HEK293 (cell line): Measurements from ENCODE around the gene KANSL1.
A peak's percentile ranks its signal among the peaks of the same experiment; 100 is the strongest.

Source experiments
- CTCF ChIA-PET: fragments of 350-600 bp; formaldehyde crosslinking; extraction: SDS; loops from one replicate; lab custom pipeline; 2021; ENCODE audit warnings: antibody characterized with exemption; lab: Yijun Ruan, JAX
- POLR2A ChIA-PET: fragments of 300-600 bp; formaldehyde crosslinking; extraction: SDS; loops from one replicate; lab custom pipeline; 2020; ENCODE audit warnings: antibody characterized with exemption, inconsistent platforms; lab: Yijun Ruan, JAX
- H3K27ac ChIP-seq: fragments of 200-500 bp; sonication (Bioruptor generic); 2 replicates; pipeline ENCODE4 v1.5.1; 2014; ENCODE audit warnings: low read depth, low read length, control low read depth, inconsistent platforms; ENCODE audit errors: extremely low read depth
- H3K36me3 ChIP-seq, 2 experiments: fragments of 200-500 bp in 1 of 2; sonication (Bioruptor generic) in 1 of 2; 1 replicate in 1 of 2; 2 replicates in 1 of 2; pipeline ENCODE4 v1.5.1; 2014 to 2017; ENCODE audit warnings: inconsistent platforms in 2 of 2, low read length in 2 of 2; ENCODE audit not compliant: control insufficient read depth in 2 of 2, insufficient read depth in 1 of 2
- H3K4me1 ChIP-seq: fragments of 200-500 bp; sonication (Bioruptor generic); 2 replicates; pipeline ENCODE4 v1.5.1; 2014; ENCODE audit warnings: mild to moderate bottlenecking, low read length, inconsistent platforms; ENCODE audit not compliant: control insufficient read depth, insufficient read depth
- H3K4me3 ChIP-seq: 2 replicates; pipeline ENCODE4 v1.5.1; 2011; ENCODE audit warnings: low read depth, mild to moderate bottlenecking, control low read depth, low read length, moderate library complexity
- H3K9me3 ChIP-seq: fragments of 200-500 bp; sonication (Bioruptor generic); 2 replicates; pipeline ENCODE4 v1.5.1; 2014; ENCODE audit warnings: low read depth, low read length, inconsistent platforms; ENCODE audit not compliant: control insufficient read depth, insufficient read depth
- EGR2 ChIP-seq: fragments of 450-650 bp; formaldehyde crosslinking; IDR thresholded peaks from 2 replicates; pipeline ENCODE4 v1.5.1; 2016; ENCODE audit warnings: low read depth, missing biosample characterization, missing genetic modification characterization
- KLF1 ChIP-seq: fragments of 450-650 bp; formaldehyde crosslinking; IDR thresholded peaks from 2 replicates; pipeline ENCODE4 v1.5.1; 2016; ENCODE audit warnings: missing biosample characterization, missing genetic modification characterization
- KLF10 ChIP-seq: fragments of 450-650 bp; IDR thresholded peaks from 2 replicates; pipeline ENCODE4 v1.5.1; 2018; ENCODE audit warnings: missing biosample characterization, mild to moderate bottlenecking, missing genetic modification characterization
- OSR2 ChIP-seq: fragments of 450-650 bp; formaldehyde crosslinking; IDR thresholded peaks from 2 replicates; pipeline ENCODE4 v1.5.1; 2016; ENCODE audit warnings: missing biosample characterization, missing genetic modification characterization
- OVOL3 ChIP-seq: fragments of 450-650 bp; formaldehyde crosslinking; IDR thresholded peaks from 2 replicates; pipeline ENCODE4 v1.5.1; 2016; ENCODE audit warnings: missing biosample characterization, missing genetic modification characterization
- TRIM28 ChIP-seq: IDR thresholded peaks from 2 replicates; pipeline ENCODE4 v1.6.1; 2011; ENCODE audit warnings: low read length, control low read depth, borderline replicate concordance
- ZBTB11 ChIP-seq: fragments of 450-650 bp; formaldehyde crosslinking; conservative IDR thresholded peaks from 2 replicates; pipeline ENCODE4 v1.5.1; 2016; ENCODE audit warnings: low read depth, missing biosample characterization, missing genetic modification characterization
- ZBTB6 ChIP-seq: fragments of 450-650 bp; formaldehyde crosslinking; IDR thresholded peaks from 2 replicates; pipeline ENCODE4 v1.5.1; 2017; ENCODE audit warnings: missing biosample characterization, missing genetic modification characterization
- ZBTB8A ChIP-seq: fragments of 450-650 bp; formaldehyde crosslinking; IDR thresholded peaks from 2 replicates; pipeline ENCODE4 v1.5.1; 2016; ENCODE audit warnings: missing biosample characterization, missing genetic modification characterization
- ZNF2 ChIP-seq: fragments of 450-650 bp; formaldehyde crosslinking; IDR thresholded peaks from 2 replicates; pipeline ENCODE4 v1.5.1; 2016; ENCODE audit warnings: missing biosample characterization, missing genetic modification characterization
- ZNF292 ChIP-seq: fragments of 450-650 bp; formaldehyde crosslinking; IDR thresholded peaks from 2 replicates; pipeline ENCODE4 v1.5.1; 2016; ENCODE audit warnings: low read depth, missing biosample characterization, missing genetic modification characterization, borderline replicate concordance
- ZNF362 ChIP-seq: fragments of 450-650 bp; formaldehyde crosslinking; IDR thresholded peaks from 2 replicates; pipeline ENCODE4 v1.5.1; 2016; ENCODE audit warnings: missing biosample characterization, missing genetic modification characterization
- ZNF501 ChIP-seq: fragments of 450-650 bp; formaldehyde crosslinking; IDR thresholded peaks from 2 replicates; pipeline ENCODE4 v1.5.1; 2016; ENCODE audit warnings: missing biosample characterization, missing genetic modification characterization
- ZNF558 ChIP-seq: fragments of 450-650 bp; formaldehyde crosslinking; IDR thresholded peaks from 2 replicates; pipeline ENCODE4 v1.5.1; 2016; ENCODE audit warnings: missing biosample characterization, missing genetic modification characterization
- ZNF571 ChIP-seq: fragments of 450-650 bp; formaldehyde crosslinking; IDR thresholded peaks from 2 replicates; pipeline ENCODE4 v1.5.0; 2017; ENCODE audit warnings: missing biosample characterization, missing genetic modification characterization
- ZNF629 ChIP-seq: fragments of 450-650 bp; formaldehyde crosslinking; IDR thresholded peaks from 2 replicates; pipeline ENCODE4 v1.5.1; 2017; ENCODE audit warnings: missing biosample characterization, missing genetic modification characterization
- ZNF670 ChIP-seq: fragments of 450-650 bp; formaldehyde crosslinking; IDR thresholded peaks from 2 replicates; pipeline ENCODE4 v1.5.1; 2016; ENCODE audit warnings: missing biosample characterization, missing genetic modification characterization, low read depth
- ZNF791 ChIP-seq: fragments of 450-650 bp; formaldehyde crosslinking; IDR thresholded peaks from 2 replicates; pipeline ENCODE4 v1.5.1; 2016; ENCODE audit warnings: missing biosample characterization, missing genetic modification characterization

Gene KANSL1

GRCh38 chr17:46080118-46081017 is 112.9 kb downstream of the KANSL1 start:
- H3K27ac ChIP-seq, result no peak overlapping the region
- no peak overlapping the region for H3K4me3 ChIP-seq
- peaks cover 3 to 7% of the 10 kb centered on the region in 2 experiments; a peak in 2 of 3 replicates for H3K36me3 ChIP-seq
- no peaks in the 10 kb centered on the region for H3K9me3 ChIP-seq
- TF ChIP-seq ZNF571 (tag by site-specific recombination) (no peak), ZNF558 (no peak), ZNF362 (peak; percentile 50; the same call in 1 of the 2 replicates)
- ChIA-PET POLR2A (interaction anchor here (0.6 kb wide), 1 partner anchor 131 kb away, joined by 4 read pairs; no protein-coding TSS in a partner anchor), CTCF (interaction anchor here (0.6 kb wide), 2 partner anchors 13 to 133 kb away, joined by 3 to 6 read pairs; no protein-coding TSS in a partner anchor)
- H3K4me1 ChIP-seq, result peaks cover 34% of the 10 kb centered on the region

- H3K36me3 ChIP-seq, result peaks cover 0 to 9% of the 10 kb centered on the region in 2 experiments; a peak in 2 of 3 replicates
Measured at GRCh38 chr17:46078675-46079074, 114.6 kb downstream of the KANSL1 start.

GRCh38 chr17:46074540-46074939 is 118.7 kb downstream of the KANSL1 start:
- POLR2A ChIA-PET, result interaction anchor here (1.1 kb wide), 1 partner anchor 42 kb away, joined by 3 read pairs; no protein-coding TSS in a partner anchor
- H3K27ac ChIP-seq, result no peak overlapping the region
- no peaks in the 10 kb centered on the region for H3K9me3 ChIP-seq
- peaks cover 14% of the 10 kb centered on the region for H3K4me1 ChIP-seq
- no peak overlapping the region for H3K4me3 ChIP-seq
- H3K36me3 ChIP-seq, result peaks cover 0 to 9% of the 10 kb centered on the region in 2 experiments; a peak in 2 of 3 replicates
- CTCF ChIA-PET, result no interaction called here
- peak; percentile 68 for TF ChIP-seq ZNF629
- peak; percentile 46; the same call in 1 of the 2 replicates for TF ChIP-seq ZNF791 (tag by site-specific recombination)
- TF ChIP-seq OVOL3 (tag by site-specific recombination), result no peak; the same call in 1 of the 2 replicates
- TF ChIP-seq ZBTB11, result peak; percentile 82
- TF ChIP-seq ZNF292 (tag by site-specific recombination), result peak; percentile 88; the same call in 1 of the 2 replicates
- peak; percentile 73 for TF ChIP-seq ZBTB8A (tag by site-specific recombination)
- no peak for TF ChIP-seq ZNF670 (tag by site-specific recombination)
- TF ChIP-seq ZNF501 (tag by site-specific recombination), result peak; percentile 70; the same call in 1 of the 2 replicates
- TF ChIP-seq ZBTB6 (tag by site-specific recombination), result no peak
- TF ChIP-seq KLF1 (tag by site-specific recombination), result no peak

More at GRCh38 chr17:46078675-46079074, 114.6 kb downstream of the KANSL1 start:
- no peaks in the 10 kb centered on the region for H3K9me3 ChIP-seq
- ChIA-PET POLR2A (no interaction called here), CTCF (interaction anchor here (0.6 to 1.2 kb wide), 4 partner anchors 17 to 115 kb away, joined by 3 to 10 read pairs (median 3); partner anchors contain the start of gene KANSL1)
- peak overlapping the region; percentile 20; the same call in 1 of the 2 replicates for H3K27ac ChIP-seq
- TF ChIP-seq ZNF2 (tag by site-specific recombination) (no peak), TRIM28 (0 out of 2 replicates have a peak, but pooled peaks have one; percentile 23), KLF10 (tag by site-specific recombination) (no peak), ZBTB11 (no peak), EGR2 (tag by site-specific recombination) (no peak), OSR2 (peak; percentile 66)
- peaks cover 34% of the 10 kb centered on the region for H3K4me1 ChIP-seq
- H3K4me3 ChIP-seq, result no peak overlapping the region
